HepG2 (cell line): ENCODE data around the gene ANKRD65. TPM values are rescaled to one million over a fixed set of nuclear protein-coding genes. Genes with fewer than 3 reads are reported as not detected.
"Not testable (repeated sequence)": the region's sequence is repeated elsewhere in the genome, so short reads cannot be mapped to it uniquely, and the experiment has no call there.

Source experiments
- ATAC-seq: fragments of 200-7000 bp; cut with Tn5 transposase; 3 replicates; pipeline ENCODE4 v1.9.1; 2020; ENCODE audit warnings: mild to moderate bottlenecking, moderate library complexity
- BruUV-seq: library from RNA; stranded (reverse); fragments of 400-500 nt; replicated peaks from 2 replicates; lab custom pipeline; 2021; lab: Mats Ljungman, UMichigan
- CTCF ChIA-PET: fragments of 300-600 bp; formaldehyde crosslinking; extraction: SDS; loops from one replicate; lab custom pipeline; 2021; ENCODE audit warnings: low total read pairs, inconsistent platforms, low intra/inter-chr PET ratio; lab: Yijun Ruan, JAX
- POLR2A ChIA-PET: fragments of 350-600 bp; sonication (Branson Sonifier 250); formaldehyde crosslinking; loops from one replicate; lab custom pipeline; 2020; ENCODE audit warnings: antibody characterized with exemption, inconsistent platforms; lab: Yijun Ruan, JAX
- DNase-seq: peaks from one replicate; pipeline ENCODE4 v3.0.0-alpha.2; 2015; ENCODE audit warnings: low spot score
- FAIRE-seq: peaks from 3 replicates; lab custom pipeline; 2011; peaks lifted over from hg19 to GRCh38; lab: Jason Lieb, UNC
- H2AFZ ChIP-seq: one replicate; pipeline ENCODE4 v1.6.1; 2011; ENCODE audit warnings: low read length, inconsistent platforms
- H3K27ac ChIP-seq: fragments of 300-600 bp; 3 replicates; pipeline ENCODE4 v1.8.0; 2011; ENCODE audit warnings: mixed run types, mild to moderate bottlenecking, mixed read lengths, low read length, inconsistent platforms; ENCODE audit not compliant: insufficient read depth; ENCODE audit errors: extremely low read length
- H3K27me3 ChIP-seq, 2 experiments: fragments of 200-600 bp in 1 of 2; 2 replicates in 1 of 2; 3 replicates in 1 of 2; pipeline versions ENCODE4 v1.6.0 to v1.8.0; 2011; ENCODE audit warnings: low read length in 2 of 2, mild to moderate bottlenecking in 2 of 2, moderate library complexity in 2 of 2, inconsistent platforms in 1 of 2; ENCODE audit not compliant: insufficient read depth in 2 of 2, control insufficient read depth in 1 of 2
- H3K36me3 ChIP-seq, 2 experiments: fragments of 200-600 bp in 1 of 2; replicated peaks in 1 of 2; 2 replicates in 1 of 2; 3 replicates in 1 of 2; pipeline versions ENCODE4 v1.5.1 to v1.8.0; 2011; ENCODE audit warnings: low read length in 2 of 2, inconsistent platforms in 1 of 2; ENCODE audit not compliant: insufficient read depth in 2 of 2, control insufficient read depth in 1 of 2
- H3K4me1 ChIP-seq: 2 replicates; pipeline ENCODE4 v1.5.1; 2012; ENCODE audit warnings: low read length, inconsistent platforms; ENCODE audit not compliant: insufficient read depth
- H3K4me2 ChIP-seq: 2 replicates; pipeline ENCODE4 v1.6.0; 2011; ENCODE audit warnings: low read depth, low read length, inconsistent platforms
- H3K4me3 ChIP-seq, 3 experiments: fragments of 200-600 bp in 1 of 3; sonication (generic), shearing (Covaris generic) in 1 of 3; replicated peaks in 1 of 3; 2 replicates each; pipeline ENCODE4 v1.5.1; 2011 to 2016; ENCODE audit warnings: low read length in 3 of 3, inconsistent platforms in 2 of 3, low read depth in 2 of 3, mild to moderate bottlenecking in 2 of 3, control low read depth in 1 of 3, mixed read lengths in 1 of 3; ENCODE audit not compliant: insufficient read depth in 1 of 3
- H3K79me2 ChIP-seq: one replicate; pipeline ENCODE4 v1.6.1; 2011; ENCODE audit warnings: low read length, inconsistent platforms; ENCODE audit not compliant: insufficient read depth
- H3K9ac ChIP-seq: 2 replicates; pipeline ENCODE4 v1.6.0; 2011; ENCODE audit warnings: mild to moderate bottlenecking, low read depth, low read length, inconsistent platforms; ENCODE audit not compliant: insufficient read depth
- H3K9me3 ChIP-seq: 2 replicates; pipeline ENCODE4 v1.5.1; 2012; ENCODE audit warnings: mild to moderate bottlenecking, low read length
- H4K20me1 ChIP-seq: 2 replicates; pipeline ENCODE4 v1.6.0; 2011; ENCODE audit warnings: inconsistent platforms, mild to moderate bottlenecking, low read length, moderate library complexity; ENCODE audit not compliant: insufficient read depth
- HDAC1 ChIP-seq: sonication (generic); formaldehyde crosslinking; IDR thresholded peaks from 2 replicates; pipeline ENCODE4 v1.5.1; 2020; ENCODE audit warnings: mild to moderate bottlenecking, missing genetic modification reagents
- ZBTB38 ChIP-seq: sonication (generic); formaldehyde crosslinking; IDR thresholded peaks from 2 replicates; pipeline ENCODE4 v1.5.1; 2020; ENCODE audit warnings: mild to moderate bottlenecking, missing genetic modification reagents
- ZNF382 ChIP-seq: sonication (generic); formaldehyde crosslinking; IDR thresholded peaks from 2 replicates; pipeline ENCODE4 v1.5.0; 2020; ENCODE audit warnings: missing genetic modification reagents, mild to moderate bottlenecking, borderline replicate concordance
- ZNF577 ChIP-seq: sonication (generic); formaldehyde crosslinking; IDR thresholded peaks from 2 replicates; pipeline ENCODE4 v1.4.0; 2020; ENCODE audit warnings: mild to moderate bottlenecking, low read depth, missing genetic modification reagents, borderline replicate concordance
- WGBS: methylation state at CpG from one replicate; pipeline ENCODE4 v1.1.6; 2017; ENCODE audit warnings: low lambda C conversion rate; 5-methylcytosine and 5-hydroxymethylcytosine counted together
- in situ Hi-C: cut with HindIII; loops from 2 replicates; pipeline ENCODE4 v1.10.0; 2017; ENCODE audit warnings: low pct_unique_long_range_greater_than_20kb; ENCODE audit not compliant: extremely low pct_ligation_motif_present
- intact Hi-C: fragments of 100-400 bp; cut with micrococcal nuclease; formaldehyde crosslinking; loops from one replicate; pipeline ENCODE4 v1.10.0; 2022; ENCODE audit not compliant: unreplicated experiment
- polyA plus RNA-seq, 8 experiments: library from polyadenylated mRNA; depleted of rRNA in 3 of 8; stranded (reverse) in 7 of 8; unstranded in 1 of 8; fragments of >200 nt; fragmentation: Illumina TruSeq in 4 of 8; extraction: Trizol in 4 of 8; gene quantifications; 2 replicates each; pipeline versions ENCODE4 v1.2.1 to v1.2.3, GENCODE V29; 2011 to 2016; ENCODE audit warnings: low read depth in 4 of 8, missing spikeins in 1 of 8, mixed read lengths in 1 of 8; ENCODE audit not compliant: insufficient read depth in 1 of 8
- total RNA-seq, 5 experiments: library from RNA; depleted of rRNA; stranded (reverse); fragments of >200 nt; fragmentation: Illumina TruSeq; extraction: Trizol; gene quantifications; 2 replicates each; pipeline ENCODE4 v1.2.3, GENCODE V29; 2016; ENCODE audit warnings: low read depth in 1 of 5

Gene ANKRD65
- total and polyA plus RNA-seq, 2 of the 13 experiments (the other 11 are each of a cell fraction or from before 2014, with no cell fraction given): 12.1 to 30.1 TPM

- TF ChIP-seq ZNF577 (CRISPR knock-in tag): no peak
- TF ChIP-seq ZNF382 (CRISPR knock-in tag): no peak
- TF ChIP-seq ZBTB38: 0 out of 2 replicates have a peak, but pooled peaks have one; percentile 26
- TF ChIP-seq HDAC1 (CRISPR knock-in tag): no peak
- WGBS: 91% methylated on average over 13 of the region's 13 CpGs
- CTCF ChIA-PET: no interaction called here
- H4K20me1 ChIP-seq: no peaks in the 10 kb centered on the region
- no peak overlapping the region for H3K4me3 ChIP-seq
- in situ Hi-C loops (no loop called here), intact Hi-C loops (no loop called here)
- peaks cover 9% of the 10 kb centered on the region for H3K79me2 ChIP-seq
- DNase-seq: no peak
- POLR2A ChIA-PET: interaction anchor here (1.1 to 1.8 kb wide), 5 partner anchors 8 to 40 kb away, joined by 4 to 8 read pairs (median 4); no protein-coding TSS in a partner anchor
- peaks cover 38% of the 10 kb centered on the region for H3K4me1 ChIP-seq
- no peak for ATAC-seq
- H3K27me3 ChIP-seq: no peaks in the 10 kb centered on the region
- no peak overlapping the region for H2AFZ ChIP-seq
- no TSS peak for BruUV-seq
- H3K9me3 ChIP-seq: no peaks in the 10 kb centered on the region
- no peak overlapping the region for H3K9ac ChIP-seq
- no peak overlapping the region for H3K27ac ChIP-seq
- no peak for FAIRE-seq
- H3K4me2 ChIP-seq: no peak overlapping the region
- no peaks in the 10 kb centered on the region for H3K36me3 ChIP-seq
These were observed 5.3 kb downstream of the ANKRD65 start for GRCh38 chr1:1415751-1416150.

DNA sequence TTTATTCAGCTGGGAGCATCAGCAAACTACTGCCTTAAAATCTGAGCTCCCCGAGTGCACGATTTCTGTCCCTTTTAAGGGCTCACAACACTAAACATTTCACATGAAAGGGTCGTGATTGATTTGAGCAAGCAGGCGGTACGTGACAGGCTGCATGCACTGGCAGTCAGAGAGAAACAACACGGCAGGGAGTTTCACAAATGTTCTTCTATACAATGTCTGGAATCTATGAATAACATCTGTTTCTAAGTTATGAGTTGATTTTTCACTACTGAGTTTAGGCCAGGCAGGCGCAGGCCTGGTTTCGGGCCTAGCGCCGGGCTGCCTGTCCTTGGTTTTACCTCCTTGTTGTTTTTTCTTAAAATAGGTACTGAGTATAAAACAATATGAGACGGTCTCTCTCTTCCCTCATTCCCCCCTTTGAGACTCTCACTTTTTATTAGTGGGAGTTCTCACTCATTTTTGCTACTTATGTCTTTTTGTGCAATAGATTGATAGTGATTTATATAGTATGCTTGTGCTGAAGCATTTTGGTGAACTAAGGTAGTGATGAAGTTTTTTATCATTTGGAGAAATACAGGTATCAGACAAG lies 8.7 kb downstream of the ANKRD65 start:
- POLR2A ChIA-PET: interaction anchor here (1.5 to 2.3 kb wide), 2 partner anchors 14 to 21 kb away, joined by 3 to 6 read pairs; partner anchors contain the start of gene CCNL2

More for the DNA sequence above, 8.7 kb downstream of the ANKRD65 start:
- FAIRE-seq, H3K9ac ChIP-seq, H3K4me3 ChIP-seq, H3K36me3 ChIP-seq, H3K27me3 ChIP-seq, DNase-seq, in situ Hi-C loops, CTCF ChIA-PET, intact Hi-C loops, H3K9me3 ChIP-seq, H3K4me2 ChIP-seq, H2AFZ ChIP-seq, ATAC-seq, BruUV-seq, H3K27ac ChIP-seq: not testable (repeated sequence)
- Histone ChIP-seq H3K79me2 (peaks cover 18% of the 10 kb centered on the region), H3K4me1 (peaks cover 32% of the 10 kb centered on the region), H4K20me1 (peaks cover 18% of the 10 kb centered on the region; the same call in 1 of the 2 replicates)
- WGBS: 84% methylated on average over 11 of the region's 11 CpGs
